CD4-positive, alpha-beta T cell treated with Interferon gamma for 1 hour (primary cell): ENCODE results near the gene ZNF655.
A peak's percentile ranks its signal among the peaks of the same experiment; 100 is the strongest.

ENCODE experiments used
- DNase-seq: peaks from one replicate; pipeline ENCODE4 v3.0.0-alpha.2; 2020

ZNF655 gene

DNA sequence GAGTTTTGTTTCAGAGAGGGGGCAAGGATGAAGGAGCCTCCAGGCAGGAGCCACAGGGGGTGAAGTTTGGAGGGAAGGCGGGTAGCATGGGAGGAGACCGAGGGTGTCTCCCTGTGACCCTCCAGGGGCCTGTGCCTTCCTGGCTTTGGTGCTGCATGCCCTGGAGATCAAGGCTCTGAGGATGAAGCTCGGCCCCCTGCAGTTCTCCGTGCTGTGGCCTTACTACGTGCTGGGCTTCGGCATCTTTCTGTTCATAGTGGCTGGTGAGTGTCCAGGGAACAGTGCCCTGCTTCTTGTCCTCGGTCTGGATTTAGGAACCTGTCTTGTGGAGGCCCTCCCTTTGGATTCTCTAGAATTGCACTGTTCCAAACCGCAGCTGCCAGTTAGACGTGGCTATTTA lies 49.1 kb downstream of the ZNF655 start:
- DNase-seq, result no peak

GRCh38 chr7:99614495-99614894 lies 56.1 kb downstream of the ZNF655 start:
- no peak for DNase-seq

DNA sequence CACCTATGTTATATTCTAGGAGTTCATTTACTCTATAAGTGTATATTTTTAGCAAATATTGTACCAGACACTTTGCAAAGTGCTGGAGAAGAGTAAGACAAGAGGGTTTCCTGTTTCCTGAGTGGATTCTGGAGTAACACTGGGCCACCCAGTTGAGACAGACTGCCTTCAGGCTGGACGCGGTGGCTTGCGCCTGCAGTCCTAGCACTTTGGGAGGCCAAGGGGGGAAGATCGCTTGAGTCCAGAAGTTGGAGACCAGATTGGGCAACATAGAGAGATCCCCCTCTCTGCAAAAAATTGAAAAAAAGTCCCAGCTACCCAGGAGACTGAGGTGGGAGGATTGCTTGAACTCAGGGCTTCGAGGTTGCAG lies 57.5 kb downstream of the ZNF655 start:
- DNase-seq, result no peak

GRCh38 chr7:99616359-99617191 lies 58.1 kb downstream of the ZNF655 start, which contains the start of gene ZSCAN25:
ZSCAN25 (plus strand) TSS chr7:99616946; CDS start chr7:99619607, 2,661 bp downstream.
- DNase-seq, result peak; percentile 86

DNA sequence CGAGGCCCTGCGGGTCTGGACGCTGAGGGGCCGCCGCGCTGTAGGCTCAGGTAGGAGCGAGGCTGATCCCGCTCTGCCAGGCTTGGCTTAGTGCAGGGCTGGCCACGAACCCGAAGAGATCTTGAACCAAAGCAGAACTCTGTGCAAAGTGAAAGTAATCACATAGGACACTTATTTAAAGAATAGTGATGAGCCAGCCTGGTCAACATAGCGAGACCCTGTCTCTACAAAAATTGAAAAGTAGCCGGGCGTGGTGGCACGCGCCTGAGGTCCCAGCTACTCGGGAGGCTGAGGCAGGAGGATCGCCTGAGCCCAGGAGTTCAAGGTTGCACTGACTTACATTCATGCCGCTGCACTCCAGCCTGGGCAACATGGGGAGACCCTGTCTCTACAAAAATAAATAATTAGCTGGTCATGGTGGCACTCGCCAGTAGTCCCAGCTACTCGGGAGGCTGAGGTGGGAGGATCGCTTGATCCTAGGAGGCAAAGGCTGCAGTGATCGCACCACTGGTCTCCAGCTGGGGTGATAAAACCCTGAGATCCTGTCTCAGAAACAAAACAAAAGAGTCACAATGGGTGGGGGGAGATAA lies 58.8 kb downstream of the ZNF655 start:
- DNase-seq, result no peak

DNA sequence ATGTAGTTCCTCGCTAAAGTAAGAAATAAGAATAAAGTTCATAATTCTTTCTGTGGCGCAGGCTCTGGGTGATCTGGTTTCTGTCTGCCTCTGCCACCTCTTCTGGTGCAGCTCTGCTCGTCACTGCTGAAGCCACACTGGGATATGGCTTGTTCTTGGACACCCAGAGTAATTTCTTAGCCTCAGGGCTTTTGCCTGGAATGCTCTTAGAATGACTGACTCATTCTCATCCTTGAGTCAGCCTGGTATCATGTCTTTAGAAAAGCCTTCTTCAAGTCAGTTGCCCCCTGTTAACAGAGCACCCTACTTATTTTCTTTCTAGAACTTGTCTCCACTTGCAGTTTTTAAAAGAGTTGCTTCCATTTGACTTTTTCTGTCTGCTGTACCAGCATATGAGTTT lies 60.3 kb downstream of the ZNF655 start:
- DNase-seq, result no peak

DNA sequence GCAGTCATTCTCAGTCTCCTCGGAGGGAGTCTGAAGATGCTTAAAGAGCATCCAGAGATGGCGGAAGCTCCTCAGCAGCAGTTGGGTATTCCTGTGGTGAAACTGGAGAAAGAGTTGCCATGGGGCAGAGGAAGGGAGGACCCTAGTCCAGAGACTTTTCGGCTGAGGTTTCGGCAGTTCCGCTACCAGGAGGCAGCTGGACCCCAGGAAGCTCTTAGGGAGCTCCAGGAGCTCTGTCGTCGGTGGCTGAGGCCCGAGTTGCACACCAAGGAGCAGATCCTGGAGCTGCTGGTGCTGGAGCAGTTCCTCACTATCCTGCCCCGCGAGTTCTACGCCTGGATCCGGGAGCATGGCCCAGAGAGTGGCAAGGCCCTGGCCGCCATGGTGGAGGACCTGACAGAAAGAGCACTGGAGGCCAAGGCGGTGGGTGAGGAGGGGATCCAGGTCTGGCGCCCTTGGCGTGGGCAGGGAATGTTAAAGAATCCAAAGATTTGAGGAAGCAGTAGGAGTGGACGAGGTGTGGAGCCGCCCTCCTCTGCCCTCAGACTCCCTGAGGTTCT lies 61.2 kb downstream of the ZNF655 start:
- no peak for DNase-seq

DNA sequence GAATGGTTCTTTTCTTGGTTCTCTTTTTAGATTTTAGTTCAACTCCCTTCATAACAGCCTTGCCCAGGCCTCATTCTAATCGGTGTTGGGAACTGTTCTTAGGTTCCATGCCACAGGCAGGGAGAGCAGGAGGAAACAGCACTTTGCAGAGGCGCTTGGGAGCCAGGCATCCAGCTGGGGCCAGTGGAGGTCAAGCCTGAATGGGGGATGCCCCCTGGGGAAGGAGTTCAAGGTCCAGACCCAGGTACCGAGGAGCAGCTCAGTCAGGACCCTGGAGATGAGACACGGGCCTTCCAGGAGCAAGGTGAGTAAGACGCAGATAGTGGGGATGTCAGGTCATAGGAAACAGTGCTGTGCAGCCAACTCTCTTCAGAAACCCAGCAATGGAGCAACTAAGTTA lies 62.8 kb downstream of the ZNF655 start:
- no peak for DNase-seq

GRCh38 chr7:99622596-99622995 lies 64.2 kb downstream of the ZNF655 start:
- no peak for DNase-seq

DNA sequence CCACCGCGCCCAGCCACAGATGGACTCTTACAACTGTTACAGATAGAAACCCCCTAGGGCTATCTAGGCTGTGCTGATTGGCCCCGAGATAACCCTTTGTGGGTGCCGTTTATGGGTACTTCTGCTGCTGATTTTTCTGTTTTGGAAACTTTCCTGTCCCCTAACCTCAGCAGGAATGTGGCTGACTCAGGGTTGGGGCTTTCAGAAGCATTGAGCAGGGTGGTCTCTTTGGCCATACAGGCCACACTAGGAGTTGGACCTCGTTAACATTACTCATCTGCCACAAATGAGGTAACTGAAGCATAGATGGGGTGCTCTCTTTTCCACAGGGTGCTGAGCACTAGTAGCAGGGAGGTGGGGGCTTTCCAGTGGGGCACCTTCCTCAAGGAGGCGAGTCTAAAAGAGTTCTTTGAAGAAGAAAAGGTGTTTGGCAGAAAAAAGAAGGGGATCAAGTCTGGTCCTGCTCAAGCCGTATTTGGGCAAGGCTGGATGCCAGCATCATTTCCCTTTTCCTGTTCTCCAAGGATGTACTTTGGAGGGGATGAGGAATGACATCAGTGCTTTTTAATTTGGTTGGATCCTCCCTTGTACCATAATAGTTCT lies 64.8 kb downstream of the ZNF655 start:
- DNase-seq, result no peak

DNA sequence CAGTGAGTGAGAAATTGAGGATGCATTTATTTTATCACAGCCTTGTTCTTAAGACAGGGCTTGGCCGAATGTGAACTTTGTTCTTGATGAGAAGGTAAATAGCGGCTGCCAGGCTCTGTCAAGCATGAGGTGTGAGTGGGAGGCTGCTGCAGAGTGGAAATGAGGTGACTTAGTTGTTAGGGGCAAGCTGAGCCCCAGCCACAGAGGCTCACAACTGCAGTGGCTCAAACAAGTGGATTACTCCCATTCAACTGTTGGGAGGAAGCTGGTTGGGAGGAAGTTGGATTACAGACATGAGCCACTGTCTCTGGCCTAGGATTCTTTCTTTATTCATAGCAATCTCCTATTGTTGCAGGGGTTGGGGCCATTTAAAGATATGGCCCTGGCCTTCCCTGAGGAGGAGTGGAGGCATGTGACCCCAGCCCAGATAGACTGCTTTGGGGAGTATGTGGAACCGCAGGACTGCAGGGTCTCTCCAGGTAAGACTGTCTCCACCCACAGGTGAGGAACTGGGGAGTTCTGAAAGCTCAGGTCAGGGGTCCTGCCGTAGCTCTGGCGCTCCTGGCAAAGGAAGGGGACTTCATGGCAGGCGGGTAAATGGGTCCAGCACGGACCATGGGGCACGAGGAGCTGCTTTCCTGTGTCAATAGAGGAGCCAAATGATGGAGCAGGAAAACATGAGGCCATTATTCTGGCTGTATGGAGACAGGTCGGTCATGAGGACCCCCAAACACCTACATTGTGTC lies 65.4 kb downstream of the ZNF655 start:
- DNase-seq, result no peak

DNA sequence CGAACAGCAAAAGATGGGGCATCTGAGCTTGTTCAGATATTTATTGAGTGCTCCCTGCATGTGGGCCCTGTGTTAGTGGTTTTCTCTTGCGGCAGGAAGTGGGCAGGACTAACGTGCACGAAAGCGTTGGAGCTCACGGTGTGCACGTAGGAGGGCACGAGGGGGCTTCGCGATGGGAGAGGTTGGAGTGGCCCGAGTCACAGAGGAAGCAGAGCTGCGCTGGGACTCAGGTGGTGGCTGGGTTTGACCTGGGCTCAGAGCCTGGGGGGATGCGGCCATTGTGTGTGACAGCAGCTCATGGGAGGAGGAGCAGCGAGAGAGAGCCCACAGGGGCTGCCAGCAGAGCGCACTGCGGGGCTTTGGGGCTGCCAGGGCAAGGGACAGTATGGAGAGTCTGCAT lies 66.0 kb downstream of the ZNF655 start:
- DNase-seq, result peak; percentile 66

- DNase-seq, result no peak
Observed at GRCh38 chr7:99625321-99625720, 66.9 kb downstream of the ZNF655 start.

- DNase-seq, result no peak
Observed at GRCh38 chr7:99625961-99626360, 67.5 kb downstream of the ZNF655 start.
